ENCODE data around the gene PDCD2.

PDCD2 gene

GRCh38 chr6:170554796-170555137 lies 29.7 kb downstream of the PDCD2 start:
- TF ChIP-seq RAD21 (IDR thresholded peaks at IDR 0.05; ENCODE audit: low read depth) (no peak), CEBPB (IDR thresholded peaks at IDR 0.05) (no peak), EP300 (IDR thresholded peaks at IDR 0.05; ENCODE audit: borderline replicate concordance) (no peak)
- TF ChIP-seq, protein P1, sequence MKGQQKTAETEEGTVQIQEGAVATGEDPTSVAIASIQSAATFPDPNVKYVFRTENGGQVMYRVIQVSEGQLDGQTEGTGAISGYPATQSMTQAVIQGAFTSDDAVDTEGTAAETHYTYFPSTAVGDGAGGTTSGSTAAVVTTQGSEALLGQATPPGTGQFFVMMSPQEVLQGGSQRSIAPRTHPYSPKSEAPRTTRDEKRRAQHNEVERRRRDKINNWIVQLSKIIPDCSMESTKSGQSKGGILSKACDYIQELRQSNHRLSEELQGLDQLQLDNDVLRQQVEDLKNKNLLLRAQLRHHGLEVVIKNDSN (IDR thresholded peaks at IDR 0.05): no peak

GRCh38 chr6:170554013-170554795 lies 30.2 kb downstream of the PDCD2 start, which contains the start of gene TBP:
Gene TBP (plus strand): TSS chr6:170554369. CDS start chr6:170557030, 2,661 bp downstream.
- TF ChIP-seq REST (IDR thresholded peaks at IDR 0.05; ENCODE audit: low read depth) (no peak), RAD21 (IDR thresholded peaks at IDR 0.05; ENCODE audit: low read depth) (no peak), TCF12 (IDR thresholded peaks at IDR 0.05; ENCODE audit: low read depth) (peak; percentile 70), NFIC (IDR thresholded peaks at IDR 0.05) (peak; percentile 7; the same call in 1 of the 2 replicates), TEAD4 (IDR thresholded peaks at IDR 0.05) (no peak), MAX (IDR thresholded peaks at IDR 0.05) (peak; percentile 79), ZBTB7A (IDR thresholded peaks at IDR 0.05; ENCODE audit: low read depth) (no peak), EP300 (IDR thresholded peaks at IDR 0.05; ENCODE audit: borderline replicate concordance) (0 out of 2 replicates have a peak, but pooled peaks have one; percentile 23), TAF1 (IDR thresholded peaks at IDR 0.05; ENCODE audit: low read depth) (peak; percentile 79), FOXM1 (IDR thresholded peaks at IDR 0.05; ENCODE audit: borderline replicate concordance, low read depth) (no peak), CEBPB (IDR thresholded peaks at IDR 0.05) (no peak), EGR1 (IDR thresholded peaks at IDR 0.05) (no peak), CREB1 (IDR thresholded peaks at IDR 0.05; ENCODE audit: low read depth) (peak; percentile 97), YY1 (IDR thresholded peaks at IDR 0.05; ENCODE audit: low read depth) (peak; percentile 82)
- TF ChIP-seq, protein P1 (IDR thresholded peaks at IDR 0.05): 0 out of 2 replicates have a peak, but pooled peaks have one; percentile 23

- TF ChIP-seq CREB1 (IDR thresholded peaks at IDR 0.05; ENCODE audit: low read depth) (no peak), FOXM1 (IDR thresholded peaks at IDR 0.05; ENCODE audit: borderline replicate concordance, low read depth) (no peak), TAF1 (IDR thresholded peaks at IDR 0.05; ENCODE audit: low read depth) (no peak), TEAD4 (IDR thresholded peaks at IDR 0.05) (no peak), NFIC (IDR thresholded peaks at IDR 0.05) (no peak), EGR1 (IDR thresholded peaks at IDR 0.05) (no peak), CEBPB (IDR thresholded peaks at IDR 0.05) (no peak), RAD21 (IDR thresholded peaks at IDR 0.05; ENCODE audit: low read depth) (no peak), YY1 (IDR thresholded peaks at IDR 0.05; ENCODE audit: low read depth) (no peak), ZBTB7A (IDR thresholded peaks at IDR 0.05; ENCODE audit: low read depth) (no peak), REST (IDR thresholded peaks at IDR 0.05; ENCODE audit: low read depth) (no peak), EP300 (IDR thresholded peaks at IDR 0.05; ENCODE audit: borderline replicate concordance) (no peak), MAX (IDR thresholded peaks at IDR 0.05) (no peak), TCF12 (IDR thresholded peaks at IDR 0.05; ENCODE audit: low read depth) (no peak)
- TF ChIP-seq, protein P1 (IDR thresholded peaks at IDR 0.05): no peak; the same call in 1 of the 2 replicates
Measured at GRCh38 chr6:170553534-170554012, 30.9 kb downstream of the PDCD2 start.

GRCh38 chr6:170552765-170553533 lies 31.5 kb downstream of the PDCD2 start, which contains the start of gene PSMB1:
Gene PSMB1 (minus strand): TSS chr6:170553307. CDS start chr6:170553242, 65 bp downstream.
- TF ChIP-seq NFIC (IDR thresholded peaks at IDR 0.05) (peak; percentile 20; the same call in 1 of the 2 replicates), TEAD4 (IDR thresholded peaks at IDR 0.05) (no peak), RAD21 (IDR thresholded peaks at IDR 0.05; ENCODE audit: low read depth) (no peak), CREB1 (IDR thresholded peaks at IDR 0.05; ENCODE audit: low read depth) (peak; percentile 86), MAX (IDR thresholded peaks at IDR 0.05) (peak; percentile 67), YY1 (IDR thresholded peaks at IDR 0.05; ENCODE audit: low read depth) (peak; percentile 93), EGR1 (IDR thresholded peaks at IDR 0.05) (no peak; the same call in 1 of the 2 replicates), TAF1 (IDR thresholded peaks at IDR 0.05; ENCODE audit: low read depth) (peak; percentile 94), CEBPB (IDR thresholded peaks at IDR 0.05) (no peak), FOXM1 (IDR thresholded peaks at IDR 0.05; ENCODE audit: borderline replicate concordance, low read depth) (no peak), TCF12 (IDR thresholded peaks at IDR 0.05; ENCODE audit: low read depth) (no peak), REST (IDR thresholded peaks at IDR 0.05; ENCODE audit: low read depth) (no peak)
